ENCODE measurements around the gene FBXO39.

DNA sequence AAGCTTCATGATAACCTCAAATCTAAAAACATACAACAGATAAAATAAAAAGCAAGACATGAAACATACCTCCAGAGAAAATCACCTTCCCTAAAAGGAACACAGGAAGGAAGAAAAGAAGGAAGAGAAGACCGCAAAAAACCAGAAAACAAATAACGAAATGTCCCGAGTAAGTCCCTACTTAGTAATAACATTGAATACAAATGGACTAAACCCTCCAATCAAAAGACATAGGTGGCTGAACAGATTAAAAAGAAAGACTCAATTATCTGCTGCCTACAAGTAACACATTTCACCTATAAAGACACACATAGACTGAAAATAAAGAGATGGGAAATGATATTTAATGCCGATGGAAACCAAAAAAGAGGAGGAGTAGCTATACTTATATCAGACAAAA is 6.2 kb downstream of the FBXO39 start:
- TF ChIP-seq, protein P1, sequence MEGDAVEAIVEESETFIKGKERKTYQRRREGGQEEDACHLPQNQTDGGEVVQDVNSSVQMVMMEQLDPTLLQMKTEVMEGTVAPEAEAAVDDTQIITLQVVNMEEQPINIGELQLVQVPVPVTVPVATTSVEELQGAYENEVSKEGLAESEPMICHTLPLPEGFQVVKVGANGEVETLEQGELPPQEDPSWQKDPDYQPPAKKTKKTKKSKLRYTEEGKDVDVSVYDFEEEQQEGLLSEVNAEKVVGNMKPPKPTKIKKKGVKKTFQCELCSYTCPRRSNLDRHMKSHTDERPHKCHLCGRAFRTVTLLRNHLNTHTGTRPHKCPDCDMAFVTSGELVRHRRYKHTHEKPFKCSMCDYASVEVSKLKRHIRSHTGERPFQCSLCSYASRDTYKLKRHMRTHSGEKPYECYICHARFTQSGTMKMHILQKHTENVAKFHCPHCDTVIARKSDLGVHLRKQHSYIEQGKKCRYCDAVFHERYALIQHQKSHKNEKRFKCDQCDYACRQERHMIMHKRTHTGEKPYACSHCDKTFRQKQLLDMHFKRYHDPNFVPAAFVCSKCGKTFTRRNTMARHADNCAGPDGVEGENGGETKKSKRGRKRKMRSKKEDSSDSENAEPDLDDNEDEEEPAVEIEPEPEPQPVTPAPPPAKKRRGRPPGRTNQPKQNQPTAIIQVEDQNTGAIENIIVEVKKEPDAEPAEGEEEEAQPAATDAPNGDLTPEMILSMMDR (IDR thresholded peaks at IDR 0.05; ENCODE audit: insufficient read depth, low read length, poor library complexity, severe bottlenecking), result no peak
- no peak for TF ChIP-seq EZH2phosphoT487 (conservative IDR thresholded peaks at IDR 0.05; ENCODE audit: low read length)
